Rectal smooth muscle tissue (tissue), 1 donor: ENCODE results near the gene NMU.

Experiments
- H3K27ac ChIP-seq: one replicate; pipeline ENCODE4 v1.7.0; 2013; ENCODE audit warnings: low read depth, low read length, inconsistent platforms
- H3K27me3 ChIP-seq: one replicate; pipeline ENCODE4 v1.7.0; 2013; ENCODE audit warnings: low read length; ENCODE audit not compliant: control insufficient read depth, insufficient read depth
- H3K36me3 ChIP-seq: one replicate; pipeline ENCODE4 v1.7.0; 2013; ENCODE audit warnings: low read length; ENCODE audit not compliant: control insufficient read depth, insufficient read depth
- H3K4me1 ChIP-seq: one replicate; pipeline ENCODE4 v1.7.0; 2013; ENCODE audit warnings: low read length; ENCODE audit not compliant: control insufficient read depth, insufficient read depth
- H3K4me3 ChIP-seq: one replicate; pipeline ENCODE4 v1.7.0; 2013; ENCODE audit warnings: low read length
- H3K9ac ChIP-seq: one replicate; pipeline ENCODE4 v1.7.0; 2013; ENCODE audit warnings: low read length

NMU gene

DNA sequence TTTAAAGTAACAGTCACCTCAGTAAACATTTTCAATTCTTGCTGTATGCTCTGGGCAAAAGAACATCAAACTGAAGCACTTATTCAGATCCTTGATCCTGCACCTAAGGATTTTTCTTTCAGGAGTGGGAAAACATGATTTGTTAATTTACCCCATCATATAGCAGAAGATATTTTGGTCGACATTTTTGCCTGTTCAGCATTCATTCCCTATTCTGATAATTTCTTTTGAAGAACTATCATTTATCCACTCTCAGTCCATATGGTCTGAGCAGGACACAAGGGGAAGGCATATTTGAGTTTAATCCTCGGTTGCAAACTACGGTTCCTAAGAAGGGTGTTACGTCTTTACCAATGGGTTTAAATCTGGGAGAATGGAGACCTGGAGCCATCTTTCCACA is 88.2 kb downstream of the NMU start:
- Histone ChIP-seq H3K36me3 (no peaks in the 10 kb centered on the region), H3K27ac (peak overlapping the region; percentile 94), H3K27me3 (no peaks in the 10 kb centered on the region), H3K4me3 (peak overlapping the region; percentile 96), H3K4me1 (peaks cover 10% of the 10 kb centered on the region), H3K9ac (no peak overlapping the region)

DNA sequence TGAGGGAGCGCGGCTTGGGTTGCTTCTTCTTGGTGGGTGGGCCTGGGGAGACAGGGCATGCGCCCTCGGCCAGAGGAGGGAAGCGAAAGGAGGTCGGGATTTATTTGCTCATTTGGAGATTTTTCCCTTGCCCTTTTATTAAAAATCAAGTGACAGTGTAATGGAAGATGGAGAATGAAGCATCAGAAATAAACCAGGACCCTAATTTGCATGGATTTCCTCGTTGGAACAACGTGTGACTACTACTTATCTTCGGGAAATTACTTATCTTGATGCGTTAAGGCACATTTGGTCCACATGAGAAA is 88.7 kb downstream of the NMU start:
- Histone ChIP-seq H3K27ac (peak overlapping the region; percentile 94), H3K4me3 (peak overlapping the region; percentile 96), H3K27me3 (no peaks in the 10 kb centered on the region), H3K4me1 (peaks cover 10% of the 10 kb centered on the region), H3K9ac (peak overlapping the region; percentile 43), H3K36me3 (no peaks in the 10 kb centered on the region)

DNA sequence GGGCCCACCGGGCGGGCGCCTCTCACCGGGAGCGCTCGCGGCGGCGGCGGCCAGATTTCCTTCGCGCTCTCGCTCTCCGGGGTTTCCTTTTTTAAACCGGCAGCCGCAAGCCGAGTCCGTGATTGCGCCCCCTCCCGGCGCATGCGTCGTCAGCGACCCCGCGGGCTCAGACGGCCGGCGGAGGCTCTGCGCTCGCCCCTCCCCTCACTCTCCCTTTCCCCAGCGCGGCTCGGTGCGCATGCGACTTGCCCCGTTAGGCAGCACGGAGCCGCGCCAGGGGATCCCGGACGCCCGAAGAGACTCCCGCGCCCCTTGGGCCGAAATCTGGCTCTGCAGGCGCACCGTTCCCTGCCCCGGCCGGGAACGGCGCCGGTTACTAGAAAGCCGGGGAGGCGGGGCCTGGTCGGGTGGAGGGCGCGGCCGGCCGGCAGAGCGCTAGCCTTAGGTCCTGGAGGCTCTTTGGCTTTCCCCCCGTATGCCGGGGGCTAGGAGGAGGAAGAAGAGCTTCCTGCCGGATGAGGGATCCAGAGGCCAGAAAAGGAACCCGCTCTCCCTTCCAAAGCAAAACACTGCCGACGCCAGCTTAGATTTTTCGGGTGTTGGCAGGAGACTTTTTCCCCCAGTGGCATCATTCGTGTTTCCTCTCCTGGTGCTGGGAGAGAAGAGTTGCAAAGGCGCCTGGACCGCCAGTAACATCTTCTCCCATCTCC is 89.2 kb downstream of the NMU start, which contains the start of gene CLOCK:
Gene CLOCK (minus strand): TSS at position 154 of the 710 bp plus-strand sequence. CDS start 64,124 bp downstream, outside the sequence.
- Histone ChIP-seq H3K4me3 (peak within 1 kb of the TSS; percentile 96), H3K9ac (peak within 1 kb of the TSS; percentile 68), H3K4me1 (peaks cover 10% of the 10 kb centered on the region), H3K36me3 (no peaks in the 10 kb centered on the region), H3K27me3 (no peaks in the 10 kb centered on the region), H3K27ac (peak within 1 kb of the TSS; percentile 94)

DNA sequence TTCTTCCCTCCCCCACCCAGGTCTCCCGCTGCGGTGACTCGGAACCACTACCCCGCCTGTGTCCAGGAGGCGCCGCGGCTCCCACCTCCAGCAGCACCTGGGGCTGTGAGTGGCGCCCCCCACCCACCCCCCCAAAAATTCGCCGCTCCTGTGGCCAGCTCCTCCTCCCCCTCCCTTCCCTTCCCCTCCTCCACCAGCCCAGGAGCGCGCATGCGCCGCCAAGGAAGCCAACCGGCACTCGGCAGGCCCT is 89.7 kb downstream of the NMU start:
- Histone ChIP-seq H3K36me3 (no peaks in the 10 kb centered on the region), H3K9ac (no peak overlapping the region), H3K27me3 (no peaks in the 10 kb centered on the region), H3K4me3 (peak overlapping the region; percentile 96), H3K4me1 (peaks cover 10% of the 10 kb centered on the region), H3K27ac (peak overlapping the region; percentile 94)

DNA sequence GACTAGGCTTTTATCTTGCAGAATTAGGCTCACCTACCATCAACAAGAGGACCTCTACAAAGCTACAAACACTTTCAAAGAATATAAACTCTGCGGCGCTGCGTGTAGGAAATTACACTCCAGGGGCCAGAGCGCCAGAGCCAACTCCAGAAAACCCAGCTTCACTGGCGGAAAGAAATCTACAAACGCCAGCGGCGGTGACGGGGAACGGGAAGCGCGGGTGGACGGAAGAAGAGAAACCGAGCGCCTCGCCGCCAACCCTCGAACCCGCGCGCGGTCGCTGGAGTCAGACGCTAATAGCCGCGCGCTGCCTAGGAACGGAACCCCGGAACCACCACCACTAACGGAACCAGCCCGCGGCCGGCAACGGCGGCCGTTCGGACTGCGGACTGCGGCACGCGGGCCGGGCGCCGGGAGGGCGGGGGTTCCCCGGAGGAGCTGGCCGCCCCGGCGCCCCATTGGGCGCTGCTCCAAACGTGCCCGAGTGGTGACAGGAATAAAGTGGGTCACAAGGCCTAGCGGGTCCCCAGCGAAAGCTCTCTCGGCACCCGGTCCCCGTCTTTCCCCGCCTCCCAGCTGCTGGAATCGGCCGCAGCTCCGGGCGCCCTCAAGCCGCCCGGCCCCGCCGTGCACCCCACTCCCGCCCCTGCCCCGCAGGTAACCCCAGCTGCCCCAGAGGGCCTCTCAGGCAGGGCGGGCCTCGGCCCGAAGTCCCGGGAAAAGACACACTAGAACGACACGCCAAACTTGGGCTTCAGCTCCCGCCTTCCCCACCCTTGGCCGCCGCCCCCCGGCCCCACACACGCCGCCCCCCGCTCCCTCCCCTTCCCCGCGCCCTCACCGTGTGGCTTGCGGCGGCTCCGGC is 90.2 kb downstream of the NMU start:
- Histone ChIP-seq H3K27me3 (no peaks in the 10 kb centered on the region), H3K27ac (peak overlapping the region; percentile 94), H3K36me3 (no peaks in the 10 kb centered on the region), H3K4me1 (peaks cover 10% of the 10 kb centered on the region), H3K4me3 (peak overlapping the region; percentile 78), H3K9ac (peak overlapping the region; percentile 68)
